GM18499 (cell line): Measurements from ENCODE around the gene GNB1.
"Not testable (repeated sequence)": the region's sequence is repeated elsewhere in the genome, so short reads cannot be mapped to it uniquely, and the experiment has no call there.

Source experiments
- ATAC-seq: cut with Tn5 transposase; IDR thresholded peaks from one replicate; pipeline ENCODE4 v1.9.1; 2021; ENCODE audit warnings: moderate number of reproducible peaks; ENCODE audit not compliant: insufficient read depth, unreplicated experiment

Gene GNB1

DNA sequence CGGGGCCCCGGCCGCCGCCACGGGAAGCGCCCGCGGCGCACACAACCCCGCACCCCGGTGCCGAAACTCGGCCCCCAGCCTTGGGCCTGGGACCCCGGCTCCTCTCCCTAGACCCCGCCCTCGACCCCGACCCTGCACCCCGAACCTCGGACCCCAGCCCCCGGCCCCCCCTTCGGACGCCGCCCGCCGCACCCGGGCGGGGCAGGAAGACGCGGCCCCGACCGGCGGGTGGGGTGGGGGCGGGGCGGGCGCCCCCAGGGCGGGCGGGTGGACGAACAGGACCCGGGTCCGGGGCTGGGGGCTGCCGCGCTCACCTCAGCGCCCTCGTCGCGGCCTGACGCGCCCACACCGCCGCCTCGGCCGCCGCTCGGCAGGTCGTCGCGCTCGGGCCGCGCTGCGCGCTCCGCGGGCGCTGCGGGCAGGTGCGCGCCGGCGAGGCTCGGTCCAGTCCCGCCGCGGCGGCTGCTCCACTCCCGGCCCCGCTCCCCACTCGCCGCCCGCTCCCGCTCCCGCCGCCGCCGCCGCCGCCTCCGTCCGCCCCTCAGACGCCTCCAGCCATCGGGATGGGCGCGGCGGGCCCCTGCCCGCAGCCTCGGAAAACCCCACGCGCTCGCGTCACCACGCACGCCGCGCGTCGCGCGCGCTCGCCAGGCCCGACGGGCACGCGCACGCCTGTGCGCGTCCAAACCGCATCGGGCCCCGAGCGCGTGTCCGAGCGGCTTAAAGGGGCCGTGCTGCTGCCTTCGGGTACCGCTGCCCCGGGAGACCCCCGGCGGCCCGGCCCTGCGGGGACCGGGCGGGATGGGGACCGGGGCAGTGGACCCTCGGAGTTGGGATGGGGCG lies at the start of gene GNB1:
Gene GNB1 (minus strand): TSS at position 582 of the 843 bp plus-strand sequence. CDS start 65,634 bp downstream, outside the sequence.
- ATAC-seq = no peak

DNA sequence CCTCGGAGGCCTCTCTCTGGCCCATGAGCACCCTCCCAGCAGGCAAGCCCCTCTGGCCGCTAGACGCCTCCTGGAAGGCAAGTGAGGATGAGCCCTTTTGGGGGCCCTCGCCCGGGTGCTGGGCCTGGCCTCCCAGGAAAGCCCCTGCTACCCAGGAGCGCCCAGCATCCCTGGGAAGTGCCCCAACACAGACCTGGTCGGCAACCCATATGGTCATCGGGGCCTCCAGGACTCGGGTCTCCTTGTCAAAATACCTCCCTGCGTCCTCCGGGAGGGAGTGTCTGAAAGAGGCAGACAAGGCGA lies 49.2 kb upstream of the GNB1 start:
- ATAC-seq = no peak

DNA sequence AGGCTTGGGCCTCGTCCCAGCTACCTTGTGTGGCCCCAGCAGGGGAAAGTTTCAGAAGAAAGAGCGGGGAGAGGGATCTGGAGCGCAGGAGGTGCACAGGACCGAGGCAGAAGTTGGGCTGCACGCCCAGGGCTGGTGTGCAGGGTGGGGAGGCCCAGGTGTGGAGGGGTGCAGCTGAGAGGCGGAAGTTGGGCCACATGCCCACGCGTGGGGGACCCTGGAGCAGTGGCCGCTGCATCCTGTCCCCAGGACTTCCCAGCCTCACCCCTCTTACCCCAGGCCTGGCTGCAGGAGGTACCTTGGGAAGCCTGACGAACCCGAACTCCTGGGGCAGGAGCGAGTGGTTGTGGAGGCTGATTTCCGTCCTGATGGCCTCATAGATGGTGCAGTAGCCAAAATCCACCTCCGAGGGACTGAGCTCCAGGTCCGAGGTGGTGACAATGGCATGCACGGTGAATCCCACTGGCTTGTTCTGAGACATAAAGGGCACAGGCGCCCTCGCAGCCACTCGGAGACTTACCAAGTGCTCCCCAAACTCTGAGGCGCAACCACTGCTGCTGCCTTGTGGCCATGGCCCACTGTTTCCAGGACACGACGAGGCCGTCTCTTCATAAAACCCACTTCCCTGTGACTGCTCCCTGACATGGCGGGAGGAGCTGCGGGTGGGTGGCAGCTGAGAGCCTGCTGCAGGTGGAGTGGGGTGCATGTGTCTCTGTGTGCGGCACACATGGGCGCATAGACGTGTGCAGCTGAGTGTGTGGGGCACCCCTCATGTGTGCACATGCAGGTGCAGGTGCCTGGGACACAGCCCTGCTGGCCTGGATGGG lies 48.6 kb upstream of the GNB1 start:
- ATAC-seq = no peak

DNA sequence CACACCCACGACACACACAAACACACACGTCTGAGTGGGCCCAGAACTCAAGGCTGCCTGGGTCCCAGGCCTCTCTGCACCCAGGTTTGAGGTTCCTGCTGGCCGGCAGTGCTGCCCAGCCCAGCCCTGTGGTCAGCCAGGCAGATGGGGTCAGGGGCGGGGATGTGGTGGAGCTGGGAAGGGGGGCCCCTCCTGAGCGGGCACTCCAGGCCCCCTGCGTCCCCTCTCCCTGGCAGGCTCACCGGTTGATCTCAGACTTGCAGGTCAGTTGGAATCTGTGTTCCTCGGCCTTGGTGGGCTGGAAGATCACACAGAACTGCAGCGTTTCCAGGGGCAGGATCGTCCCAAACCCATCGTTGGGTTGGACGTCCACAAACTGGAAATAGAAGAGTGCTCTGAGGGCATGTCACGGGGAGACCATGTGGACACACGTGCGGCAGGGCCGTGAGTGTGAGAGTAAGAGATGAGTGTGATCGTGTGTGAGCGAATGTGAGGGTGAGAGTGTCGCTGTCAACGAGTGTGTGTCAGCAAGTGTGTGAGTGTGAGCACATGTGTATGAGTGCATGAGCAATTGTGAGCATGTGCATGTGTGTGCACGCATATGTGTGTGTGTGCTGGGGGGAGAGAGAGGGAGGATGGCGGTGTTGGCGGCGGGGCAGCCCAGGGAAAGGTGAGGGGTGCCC lies 47.9 kb upstream of the GNB1 start:
- ATAC-seq = no peak

DNA sequence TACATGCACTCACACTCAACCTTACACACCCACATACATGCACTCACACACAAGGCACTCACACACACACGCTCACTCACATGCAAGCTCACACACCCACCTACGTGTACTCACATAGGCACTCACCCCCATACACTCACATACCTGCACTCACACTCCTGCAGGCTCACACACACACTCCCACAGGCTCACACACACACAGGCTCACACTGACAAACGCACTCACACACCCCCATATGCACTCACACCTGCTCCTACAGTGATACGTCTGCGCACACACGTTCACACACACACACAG lies 47.3 kb upstream of the GNB1 start:
- no peak for ATAC-seq

DNA sequence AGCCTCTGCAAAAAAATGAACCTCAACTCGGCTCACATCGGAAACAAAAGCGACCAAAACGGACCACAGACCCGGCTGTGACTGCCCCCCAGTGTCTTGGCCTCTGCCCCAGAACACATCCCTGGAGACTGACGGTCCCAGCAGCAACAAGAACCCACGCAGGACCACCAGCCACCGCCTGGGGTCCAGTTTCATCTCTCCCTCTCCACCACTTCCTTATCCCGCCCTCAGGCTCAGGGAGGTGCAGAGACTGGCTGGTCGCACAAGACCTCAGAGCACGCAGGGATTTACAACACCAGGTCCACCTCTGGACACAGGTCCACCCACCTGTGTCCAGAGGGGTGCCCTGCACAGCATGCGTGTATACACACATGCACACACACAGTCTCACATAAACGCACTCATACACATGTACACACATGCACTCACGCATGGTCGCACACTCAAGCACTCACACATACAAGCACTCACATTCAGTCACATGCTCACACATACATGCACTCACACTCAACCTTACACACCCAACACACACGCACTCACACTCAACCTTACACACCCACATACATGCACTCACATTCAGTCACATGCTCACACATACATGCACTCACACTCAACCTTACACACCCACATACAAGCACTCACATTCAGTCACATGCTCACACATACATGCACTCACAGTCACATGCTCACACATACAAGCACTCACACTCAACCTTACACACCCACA lies 46.8 kb upstream of the GNB1 start:
- no peak for ATAC-seq

DNA sequence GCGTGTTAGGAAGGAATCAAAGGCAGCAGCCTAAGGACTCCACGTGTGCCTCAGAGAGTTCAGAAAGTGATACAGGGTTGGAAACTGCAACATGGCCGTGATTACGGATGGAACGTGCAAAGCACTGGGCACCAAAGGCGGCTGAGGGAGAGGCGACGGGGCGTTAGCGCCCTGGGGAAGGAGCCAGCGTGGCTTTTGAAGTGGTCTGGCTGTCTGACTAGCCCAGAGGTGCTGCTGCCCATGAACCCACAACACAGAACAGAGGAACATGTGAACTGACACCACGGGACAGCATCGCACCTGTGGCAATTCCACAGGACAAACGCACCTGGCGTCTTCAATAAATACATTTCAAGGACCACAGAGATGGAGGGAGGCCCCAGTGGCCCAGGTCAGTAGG lies 46.2 kb upstream of the GNB1 start:
- ATAC-seq = no peak

DNA sequence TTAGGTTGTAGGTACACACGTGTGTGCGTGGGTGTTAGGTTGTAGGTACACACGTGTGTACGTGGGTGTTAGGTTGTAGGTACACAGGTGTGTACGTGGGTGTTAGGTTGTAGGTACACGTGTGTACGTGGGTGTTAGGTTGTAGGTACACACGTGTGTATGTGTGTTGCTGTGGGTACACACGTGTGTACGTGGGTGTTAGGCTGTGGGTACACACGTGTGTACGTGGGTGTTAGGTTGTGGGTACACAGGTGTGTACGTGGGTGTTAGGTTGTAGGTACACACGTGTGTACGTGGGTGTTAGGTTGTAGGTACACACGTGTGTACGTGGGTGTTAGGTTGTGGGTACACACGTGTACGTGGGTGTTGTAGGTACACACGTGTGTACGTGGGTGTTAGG lies 44.0 kb upstream of the GNB1 start:
- ATAC-seq = not testable (repeated sequence)

DNA sequence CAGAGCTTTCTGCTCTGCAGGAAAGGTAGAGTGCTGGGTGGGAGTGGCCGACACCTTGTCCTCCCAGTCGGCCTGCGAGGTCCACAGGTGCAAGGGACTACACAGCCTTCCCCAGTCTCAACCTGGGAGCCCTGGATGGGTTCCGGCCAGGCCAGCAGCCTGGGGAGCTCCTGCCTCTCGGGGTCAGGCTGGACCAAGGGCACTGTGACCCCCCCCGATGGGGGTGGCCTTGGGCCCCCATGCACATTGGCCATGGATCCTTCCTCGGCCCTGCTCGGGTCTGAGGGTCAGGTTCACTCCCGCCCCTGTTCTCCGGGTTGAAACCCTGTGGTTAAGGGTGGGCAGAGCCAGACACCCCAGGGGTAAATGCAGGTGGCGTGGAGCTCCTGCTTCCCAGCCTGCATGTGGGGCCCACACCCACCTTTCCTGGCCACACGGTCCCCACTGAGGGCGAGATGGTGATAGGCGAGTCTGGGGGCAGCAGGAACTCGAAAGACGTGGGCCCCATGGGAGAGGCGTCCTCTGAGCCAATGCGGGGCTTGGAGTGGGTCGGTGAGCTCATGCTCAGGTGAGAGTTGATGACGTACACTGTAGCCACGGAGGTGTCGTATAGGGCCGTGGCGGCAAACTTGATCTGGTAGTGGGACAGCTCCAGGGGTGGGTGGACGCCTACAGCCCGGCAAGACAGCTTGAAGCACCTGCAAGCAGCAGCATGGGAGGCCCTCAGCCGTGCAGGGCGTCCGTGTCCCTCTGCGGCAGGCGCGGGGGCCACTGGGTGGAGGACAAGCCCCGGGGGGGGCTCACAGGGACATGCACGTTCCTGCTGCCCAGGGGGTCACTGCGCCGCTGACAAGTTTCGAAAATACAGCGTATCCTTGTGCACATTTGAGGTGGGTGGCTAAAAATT lies 39.0 kb upstream of the GNB1 start:
- ATAC-seq = no peak

DNA sequence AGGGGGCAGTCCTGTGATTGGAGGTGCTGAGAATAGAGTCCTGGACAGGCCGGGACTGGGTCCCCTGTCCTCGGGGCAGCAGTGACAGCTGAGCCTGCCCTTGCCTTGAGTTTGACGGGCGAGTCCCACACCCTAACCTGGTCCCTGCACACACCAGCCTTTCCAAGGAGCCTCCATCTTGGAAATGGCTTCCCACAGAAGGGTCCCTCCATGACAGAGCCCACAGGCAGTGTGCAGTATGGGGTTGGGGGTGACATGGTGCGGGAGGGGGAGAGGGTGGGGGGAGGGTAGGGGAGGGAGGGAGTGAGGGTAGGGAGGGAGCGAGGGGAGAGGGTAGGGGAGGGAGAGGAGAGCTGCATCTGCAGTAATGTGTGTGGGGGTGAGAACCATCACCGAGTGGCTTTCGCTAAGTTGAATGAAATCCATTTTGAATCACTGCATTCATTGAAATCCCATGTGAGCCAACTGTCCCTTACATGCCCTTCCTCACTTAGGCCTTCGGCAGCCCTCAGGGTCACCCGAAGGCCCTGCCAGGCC lies 38.3 kb upstream of the GNB1 start:
- no peak for ATAC-seq

DNA sequence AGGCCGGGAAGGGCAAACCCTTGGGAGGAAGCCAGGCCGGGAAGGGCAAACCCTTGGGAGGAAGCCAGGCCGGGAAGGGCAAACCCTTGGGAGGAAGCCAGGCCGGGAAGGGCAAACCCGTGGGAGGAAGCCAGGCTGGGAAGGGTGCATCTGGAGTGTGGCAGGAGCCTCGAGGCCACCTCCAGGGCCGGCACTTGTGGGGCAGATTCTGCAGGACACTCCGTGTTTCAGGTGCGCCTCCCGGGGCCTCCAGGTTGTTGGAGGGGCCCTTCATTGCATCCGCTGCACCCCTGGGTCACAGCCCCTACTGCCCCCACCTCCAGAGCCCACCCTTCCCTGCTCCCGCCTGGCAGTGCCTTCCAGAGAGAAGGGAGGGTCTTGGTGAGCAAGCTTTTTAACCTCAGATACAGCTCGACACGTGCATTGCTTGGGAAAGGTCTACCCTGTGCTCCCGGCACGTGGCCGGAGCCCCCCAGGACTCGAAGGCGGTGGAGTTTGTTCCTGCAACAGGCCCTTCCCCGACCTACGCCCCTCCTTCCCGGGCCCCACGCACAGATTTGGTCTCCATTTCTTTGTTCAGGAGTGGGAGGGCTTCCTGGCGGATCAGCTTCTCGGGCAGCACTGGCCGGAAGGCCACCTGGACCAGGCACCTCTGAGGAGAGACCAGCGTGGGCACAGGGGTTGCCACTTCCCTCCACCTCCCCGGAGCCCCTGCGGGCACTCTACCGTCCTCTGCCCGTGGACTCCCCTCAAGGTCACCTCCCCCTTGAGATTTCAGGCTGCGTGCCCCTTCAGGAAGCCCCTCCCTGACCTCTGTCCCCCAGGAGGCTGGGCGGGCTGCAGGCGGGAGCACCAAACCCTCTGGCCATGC lies 37.6 kb upstream of the GNB1 start:
- no peak for ATAC-seq

DNA sequence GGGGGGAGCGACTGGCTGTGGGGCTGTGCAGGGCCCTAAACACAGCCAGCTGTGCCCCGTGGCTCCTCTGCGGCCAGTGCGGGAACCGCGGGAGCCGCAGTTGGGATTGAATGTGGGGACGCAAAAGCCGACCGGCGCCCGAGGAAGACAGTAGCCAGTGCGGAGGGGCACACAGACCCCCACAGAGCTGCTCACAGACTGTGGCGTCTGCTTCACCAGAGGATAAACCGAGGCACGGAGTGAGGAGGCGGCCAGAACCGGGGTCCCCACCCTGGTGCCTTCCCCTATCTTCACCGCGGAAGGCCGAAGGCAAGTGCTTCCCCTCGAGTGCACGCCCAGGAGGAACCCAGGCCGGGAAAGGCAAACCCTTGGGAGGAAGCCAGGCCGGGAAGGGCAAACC lies 36.9 kb upstream of the GNB1 start:
- ATAC-seq = no peak

DNA sequence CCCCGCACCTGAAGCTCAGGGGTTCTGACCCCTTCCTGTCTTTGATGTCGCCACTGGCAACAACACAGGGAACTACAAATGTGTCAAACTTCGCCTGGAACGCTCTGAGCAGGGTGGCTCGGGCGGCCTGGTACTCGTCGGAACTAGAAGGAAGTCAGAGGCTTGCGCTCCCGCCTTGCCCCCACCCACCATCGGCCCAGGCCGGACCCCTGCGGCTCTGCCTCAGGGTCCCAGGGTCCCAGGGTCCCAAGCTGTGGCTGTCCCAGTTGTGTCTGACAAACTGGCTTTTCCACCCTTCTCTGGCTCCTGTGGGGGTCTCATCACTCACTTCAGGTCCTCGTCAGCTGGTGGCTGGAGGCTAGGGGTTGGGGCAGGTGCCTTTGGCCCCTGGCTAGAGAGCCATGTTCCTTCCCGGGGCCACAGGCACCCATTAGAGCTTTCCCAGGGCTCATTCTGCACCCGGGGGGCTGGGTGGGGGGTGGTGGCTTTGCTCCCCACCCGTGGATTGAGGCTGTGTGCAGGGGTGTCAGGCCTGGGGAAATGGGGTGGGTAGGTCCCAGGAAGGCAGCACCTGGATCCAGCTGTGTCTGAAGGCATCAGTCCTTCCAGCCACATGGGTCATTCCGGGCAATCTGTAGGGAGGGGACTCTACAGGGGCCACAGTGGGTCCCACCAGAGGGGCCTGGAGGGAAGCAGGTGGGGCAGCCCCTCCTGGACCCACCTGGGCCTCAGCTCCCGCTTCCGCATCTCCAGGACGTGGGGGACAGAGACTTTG lies 36.2 kb upstream of the GNB1 start:
- ATAC-seq = no peak

DNA sequence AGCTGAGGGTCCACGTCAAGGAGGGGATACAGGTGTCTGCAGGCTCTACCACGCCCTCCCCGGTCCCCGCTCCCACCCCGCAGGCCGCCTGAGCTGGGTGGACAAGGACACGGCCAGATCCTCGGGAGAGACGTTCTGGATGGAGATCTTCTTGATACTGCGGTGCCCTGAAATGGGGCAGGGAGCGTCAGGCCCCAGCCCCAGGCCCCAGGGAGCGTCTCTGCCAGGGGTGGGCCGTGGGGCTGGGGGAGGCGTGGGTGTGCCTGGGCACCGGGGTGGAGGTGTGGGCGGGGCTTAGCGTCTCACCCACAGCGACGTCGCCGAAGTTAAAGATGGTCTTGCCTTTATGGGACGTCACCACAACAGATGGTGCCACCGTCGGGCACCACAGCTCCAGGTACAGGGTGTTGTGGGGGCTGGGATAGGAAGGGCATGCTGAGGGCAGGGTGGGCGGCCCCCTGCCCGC lies 35.5 kb upstream of the GNB1 start:
- ATAC-seq = no peak

DNA sequence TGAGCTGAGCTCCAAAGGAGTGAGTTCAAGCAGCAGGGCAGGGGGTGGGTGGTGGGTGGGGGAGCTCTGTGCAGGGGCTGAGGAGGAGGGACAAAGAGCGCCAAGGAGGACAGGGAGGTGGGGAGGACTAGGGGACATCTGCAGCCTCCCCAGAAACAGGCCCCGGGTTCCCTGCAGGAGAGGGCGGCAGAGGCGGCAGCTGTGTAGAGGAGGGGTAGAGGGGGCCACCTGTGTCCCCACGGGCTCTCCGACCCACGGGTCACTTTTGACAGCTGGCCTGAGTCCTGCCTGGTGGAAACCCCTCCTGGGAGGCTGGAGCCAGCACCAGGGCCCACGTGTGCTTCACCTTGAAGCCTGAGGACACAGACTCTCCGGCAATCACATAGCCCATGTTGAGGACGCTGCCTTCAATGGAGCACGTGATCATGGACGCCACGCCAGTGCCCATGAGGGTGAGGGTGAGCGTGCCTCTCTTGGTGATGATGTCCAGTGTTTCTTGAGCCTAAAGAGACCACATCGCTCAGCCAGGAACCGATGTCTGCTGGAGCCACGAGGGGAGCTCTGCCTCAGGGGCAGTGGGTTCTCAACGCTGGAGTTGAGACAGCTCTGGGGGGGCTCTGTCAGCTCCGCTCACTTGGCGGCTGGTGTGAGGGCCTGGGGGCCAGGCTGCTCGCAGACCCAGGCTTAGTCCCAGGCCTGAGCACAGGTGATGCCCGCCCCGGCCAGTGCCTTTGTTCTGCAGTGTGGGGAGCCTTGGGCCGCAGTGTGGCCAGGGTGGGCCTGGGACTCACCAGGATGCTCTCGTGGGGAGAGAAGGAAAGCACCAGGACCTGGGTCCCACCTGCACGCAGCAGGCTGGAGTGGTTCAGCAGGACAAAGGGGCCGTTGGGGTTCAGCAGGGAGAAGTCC lies 34.8 kb upstream of the GNB1 start:
- ATAC-seq = no peak

DNA sequence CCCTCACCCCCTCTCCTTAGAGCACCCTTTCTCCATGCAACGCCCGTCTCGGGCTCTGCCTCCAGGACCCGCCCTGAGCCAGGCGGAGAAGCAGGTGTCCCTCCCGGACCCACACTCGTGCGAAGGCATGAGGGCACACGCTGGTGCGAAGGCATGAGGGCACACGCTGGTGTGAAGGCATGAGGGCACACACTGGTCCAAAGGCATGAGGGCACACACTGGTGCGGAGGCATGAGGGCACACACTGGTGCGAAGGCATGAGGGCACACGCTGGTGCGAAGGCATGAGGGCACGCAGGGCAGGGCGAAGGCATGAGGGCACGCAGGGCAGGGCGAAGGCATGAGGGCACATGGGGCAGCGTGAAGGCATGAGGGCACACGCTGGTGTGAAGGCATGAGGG lies 34.0 kb upstream of the GNB1 start:
- no peak for ATAC-seq

DNA sequence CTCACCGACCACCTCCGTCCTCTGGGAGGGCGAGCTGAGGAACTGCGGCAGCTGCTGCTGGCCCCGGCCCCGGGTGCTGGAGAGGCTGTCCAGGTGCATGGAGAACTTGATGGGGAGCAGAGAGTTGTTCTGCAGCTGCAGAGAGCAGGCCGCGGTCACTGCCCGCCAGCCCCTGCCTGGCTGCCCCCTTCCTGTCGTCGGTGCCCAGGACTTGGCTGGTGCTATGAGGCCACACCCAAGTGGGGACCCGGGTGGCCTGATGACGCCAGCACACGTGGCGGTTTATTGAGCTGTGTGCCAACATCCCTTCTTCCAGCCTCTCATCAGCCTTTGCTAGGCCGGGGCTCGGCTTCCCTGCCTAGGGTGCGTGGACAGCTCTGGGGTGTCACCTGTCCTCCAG lies 33.5 kb upstream of the GNB1 start:
- ATAC-seq = no peak
